ENCODE results near the gene BMP7.

BMP7 gene

GRCh38 chr20:57135875-57136274 lies 130.6 kb downstream of the BMP7 start:
- in situ Hi-C loops (cut with HindIII; ENCODE audit: low sequenced_read_pairs), result no loop called here

GRCh38 chr20:57134804-57135203 lies 131.6 kb downstream of the BMP7 start:
- in situ Hi-C loops (cut with HindIII; ENCODE audit: low sequenced_read_pairs), result no loop called here

GRCh38 chr20:57133926-57134650 lies 132.4 kb downstream of the BMP7 start:
- in situ Hi-C loops (cut with HindIII; ENCODE audit: low sequenced_read_pairs), result no loop called here

GRCh38 chr20:57131601-57132391 lies 134.6 kb downstream of the BMP7 start:
- in situ Hi-C loops (cut with HindIII; ENCODE audit: low sequenced_read_pairs), result no loop called here

GRCh38 chr20:57131077-57131476 lies 135.4 kb downstream of the BMP7 start:
- in situ Hi-C loops (cut with HindIII; ENCODE audit: low sequenced_read_pairs), result no loop called here

- in situ Hi-C loops (cut with HindIII; ENCODE audit: low sequenced_read_pairs), result no loop called here
These were observed 136.2 kb downstream of the BMP7 start for GRCh38 chr20:57130160-57130772.

GRCh38 chr20:57129303-57129702 lies 137.1 kb downstream of the BMP7 start:
- in situ Hi-C loops (cut with HindIII; ENCODE audit: low sequenced_read_pairs), result no loop called here

- in situ Hi-C loops (cut with HindIII; ENCODE audit: low sequenced_read_pairs), result no loop called here
These were observed 138.2 kb downstream of the BMP7 start for GRCh38 chr20:57128044-57128757.

GRCh38 chr20:57126481-57127092 lies 139.9 kb downstream of the BMP7 start:
- in situ Hi-C loops (cut with HindIII; ENCODE audit: low sequenced_read_pairs), result no loop called here

- in situ Hi-C loops (cut with HindIII; ENCODE audit: low sequenced_read_pairs), result no loop called here
These were observed 141.5 kb downstream of the BMP7 start for GRCh38 chr20:57124800-57125517.

- in situ Hi-C loops (cut with HindIII; ENCODE audit: low sequenced_read_pairs), result no loop called here
These were observed 142.1 kb downstream of the BMP7 start for GRCh38 chr20:57124366-57124765.

GRCh38 chr20:57123504-57123903 lies 142.9 kb downstream of the BMP7 start:
- in situ Hi-C loops (cut with HindIII; ENCODE audit: low sequenced_read_pairs), result no loop called here

GRCh38 chr20:57122536-57123489 lies 143.6 kb downstream of the BMP7 start:
- in situ Hi-C loops (cut with HindIII; ENCODE audit: low sequenced_read_pairs), result no loop called here

- in situ Hi-C loops (cut with HindIII; ENCODE audit: low sequenced_read_pairs), result no loop called here
These were observed 147.5 kb downstream of the BMP7 start for GRCh38 chr20:57118964-57119363.

Measured in endothelial cell of hepatic sinusoid (primary cell).